WI38 (cell line): Measurements from ENCODE around the gene ZDHHC11B.
"Not testable (repeated sequence)": the region's sequence is repeated elsewhere in the genome, so short reads cannot be mapped to it uniquely, and the experiment has no call there.

Experiments used
- H3K4me3 ChIP-seq: 2 replicates; pipeline ENCODE4 v1.5.1; 2011; ENCODE audit warnings: low read depth, mild to moderate bottlenecking, control low read depth, low read length
- TF ChIP-seq, protein P1 (sequence below): IDR thresholded peaks from 2 replicates; pipeline ENCODE4 v1.5.1; 2012; ENCODE audit warnings: low read depth, mild to moderate bottlenecking, control low read depth, low read length

ZDHHC11B gene

DNA sequence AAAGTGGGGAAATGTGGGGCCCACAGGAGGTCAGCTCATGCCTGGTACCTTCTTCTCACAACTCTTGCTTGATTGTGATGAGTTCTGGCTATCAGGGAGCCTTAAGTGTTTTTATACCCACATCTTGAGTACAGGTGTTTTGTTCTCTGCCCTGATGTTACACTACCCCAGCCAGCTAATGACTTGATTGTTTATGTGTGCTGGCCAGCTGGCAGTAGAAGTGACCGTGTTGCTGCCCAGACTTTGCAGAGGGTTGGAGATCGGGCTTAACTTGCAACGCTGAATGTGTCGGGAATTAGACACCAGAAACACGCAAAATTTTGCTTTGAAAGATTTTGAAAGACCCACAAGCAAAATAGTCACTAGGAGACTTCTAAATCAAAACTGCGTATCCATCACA, 16.9 kb upstream of the ZDHHC11B start:
- TF ChIP-seq, protein P1, sequence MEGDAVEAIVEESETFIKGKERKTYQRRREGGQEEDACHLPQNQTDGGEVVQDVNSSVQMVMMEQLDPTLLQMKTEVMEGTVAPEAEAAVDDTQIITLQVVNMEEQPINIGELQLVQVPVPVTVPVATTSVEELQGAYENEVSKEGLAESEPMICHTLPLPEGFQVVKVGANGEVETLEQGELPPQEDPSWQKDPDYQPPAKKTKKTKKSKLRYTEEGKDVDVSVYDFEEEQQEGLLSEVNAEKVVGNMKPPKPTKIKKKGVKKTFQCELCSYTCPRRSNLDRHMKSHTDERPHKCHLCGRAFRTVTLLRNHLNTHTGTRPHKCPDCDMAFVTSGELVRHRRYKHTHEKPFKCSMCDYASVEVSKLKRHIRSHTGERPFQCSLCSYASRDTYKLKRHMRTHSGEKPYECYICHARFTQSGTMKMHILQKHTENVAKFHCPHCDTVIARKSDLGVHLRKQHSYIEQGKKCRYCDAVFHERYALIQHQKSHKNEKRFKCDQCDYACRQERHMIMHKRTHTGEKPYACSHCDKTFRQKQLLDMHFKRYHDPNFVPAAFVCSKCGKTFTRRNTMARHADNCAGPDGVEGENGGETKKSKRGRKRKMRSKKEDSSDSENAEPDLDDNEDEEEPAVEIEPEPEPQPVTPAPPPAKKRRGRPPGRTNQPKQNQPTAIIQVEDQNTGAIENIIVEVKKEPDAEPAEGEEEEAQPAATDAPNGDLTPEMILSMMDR, result no peak
- H3K4me3 ChIP-seq, result no peak overlapping the region

DNA sequence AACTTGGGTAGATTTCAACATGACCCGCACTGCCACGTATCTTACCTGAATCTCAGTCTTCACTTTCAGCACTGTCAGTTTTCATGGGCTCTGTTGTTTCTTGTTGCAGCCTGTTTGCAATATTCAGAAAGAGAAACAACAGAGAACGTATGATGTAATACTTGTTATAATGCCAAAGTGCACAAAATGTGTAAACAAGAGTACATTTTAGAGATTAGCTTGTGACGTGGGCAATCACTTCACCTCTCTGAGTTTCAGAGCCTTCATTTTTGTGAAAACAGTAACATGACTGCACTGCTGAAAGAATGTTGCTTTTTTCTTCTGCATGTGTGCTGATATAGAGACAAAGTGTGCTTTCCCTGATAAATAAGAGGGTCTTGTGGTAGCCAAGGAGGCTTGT, 16.5 kb upstream of the ZDHHC11B start:
- not testable (repeated sequence) for H3K4me3 ChIP-seq

DNA sequence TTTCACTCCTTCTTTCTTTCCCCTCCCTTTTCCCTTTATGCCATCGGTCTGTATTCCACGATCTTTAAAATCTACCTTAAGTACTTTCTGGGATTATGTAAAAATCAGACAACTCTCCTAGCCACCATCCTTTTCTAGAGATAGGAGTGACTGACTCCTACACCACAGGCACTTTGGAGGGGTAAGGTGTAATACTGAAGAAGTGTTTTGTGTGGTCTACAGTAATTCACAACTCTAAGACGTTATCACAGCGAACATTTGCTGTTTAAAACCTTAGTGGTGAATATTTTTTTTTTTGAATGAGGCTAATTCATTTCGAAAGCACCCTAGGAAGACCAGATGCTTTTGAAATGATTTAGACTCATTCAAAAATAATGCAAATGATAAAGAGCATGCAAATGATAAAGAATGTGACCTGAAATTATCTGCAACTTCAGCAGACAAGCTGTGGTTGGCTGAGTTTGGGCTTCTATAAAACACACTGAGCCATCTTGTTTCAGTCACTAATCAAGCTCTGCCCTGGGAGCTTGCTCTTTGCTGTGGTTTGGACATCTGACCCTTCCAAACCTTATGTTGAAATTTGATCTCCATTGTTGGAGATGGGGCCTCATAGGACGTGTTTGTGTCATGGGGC, 14.1 kb upstream of the ZDHHC11B start:
- not testable (repeated sequence) for H3K4me3 ChIP-seq

DNA sequence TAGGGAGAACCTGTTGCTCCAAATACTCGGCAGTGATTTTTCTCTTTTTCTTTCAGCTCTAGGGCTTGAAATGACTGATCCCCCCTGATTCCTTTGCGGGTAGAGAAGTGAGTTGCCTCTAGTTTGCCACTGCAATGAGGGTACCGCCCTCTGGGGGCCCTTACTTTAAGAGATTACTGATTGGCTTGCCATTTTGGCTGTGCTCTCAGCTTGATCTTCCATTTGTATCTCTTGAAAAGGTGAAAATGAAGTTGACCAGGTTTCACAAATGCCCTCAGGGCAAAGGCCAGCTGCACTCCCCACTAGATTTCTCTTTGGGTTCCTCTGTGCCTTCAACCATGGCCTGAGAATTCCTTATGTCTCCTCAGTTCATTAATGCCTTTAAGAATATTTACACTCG, 13.5 kb upstream of the ZDHHC11B start:
- H3K4me3 ChIP-seq, result not testable (repeated sequence)

DNA sequence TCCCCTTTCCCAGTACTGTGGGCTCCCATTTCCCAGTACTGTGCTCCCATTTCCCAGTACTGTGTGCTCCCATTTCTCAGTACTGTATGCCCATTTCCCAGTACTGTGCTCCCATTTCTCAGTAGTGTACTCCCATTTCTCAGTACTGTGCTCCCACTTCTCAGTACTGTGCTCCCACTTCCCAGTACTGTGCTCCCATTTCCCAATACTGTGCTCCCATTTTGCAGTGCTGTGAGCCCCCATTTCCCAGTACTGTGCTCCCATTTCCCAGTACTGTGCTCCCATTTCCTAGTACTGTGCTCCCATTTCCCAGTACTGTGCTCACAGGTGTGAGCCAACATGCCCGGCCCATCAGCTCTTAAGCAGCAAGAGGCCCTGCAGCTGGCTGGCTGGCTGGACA, 11.3 kb upstream of the ZDHHC11B start:
- H3K4me3 ChIP-seq, result not testable (repeated sequence)

DNA sequence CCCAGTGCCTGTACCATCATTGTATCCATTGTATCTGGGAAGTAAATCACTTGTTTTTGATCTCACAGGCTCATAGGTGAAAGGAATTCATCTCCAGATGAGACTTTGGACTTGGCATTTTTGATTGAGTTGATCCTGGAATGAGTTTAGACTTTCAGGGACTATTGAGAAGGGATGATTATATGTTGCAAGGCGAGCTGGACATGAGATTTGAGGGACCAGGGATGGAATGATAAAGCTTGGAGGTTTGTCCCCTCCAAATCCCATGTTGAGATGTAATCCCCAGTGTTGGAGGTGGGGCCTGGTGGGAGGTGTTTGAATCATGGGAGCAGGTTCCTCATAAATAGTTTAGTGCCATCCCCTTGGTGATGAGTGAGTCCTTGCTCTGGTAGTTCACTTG, 10.4 kb upstream of the ZDHHC11B start:
- H3K4me3 ChIP-seq, result not testable (repeated sequence)

DNA sequence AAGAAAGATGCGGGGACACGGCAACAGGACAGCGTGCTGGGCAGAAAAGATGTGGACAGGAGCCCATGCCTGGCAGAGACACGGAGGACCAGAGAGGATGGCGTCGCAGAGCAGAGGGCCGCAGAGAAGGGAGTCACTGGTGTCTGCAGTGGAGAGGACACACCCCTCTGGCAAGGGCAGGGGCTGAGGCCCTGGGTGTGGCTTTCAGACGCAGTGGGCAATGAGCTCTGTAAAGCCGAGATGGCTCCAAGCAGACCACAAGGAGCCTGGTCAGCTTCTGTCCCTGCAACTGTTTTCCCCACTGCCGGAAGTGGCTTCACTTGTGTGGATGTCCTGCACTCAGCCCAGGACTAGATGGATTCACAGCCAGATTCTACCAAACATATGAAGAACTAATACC, 4.2 kb upstream of the ZDHHC11B start:
- H3K4me3 ChIP-seq, result not testable (repeated sequence)

DNA sequence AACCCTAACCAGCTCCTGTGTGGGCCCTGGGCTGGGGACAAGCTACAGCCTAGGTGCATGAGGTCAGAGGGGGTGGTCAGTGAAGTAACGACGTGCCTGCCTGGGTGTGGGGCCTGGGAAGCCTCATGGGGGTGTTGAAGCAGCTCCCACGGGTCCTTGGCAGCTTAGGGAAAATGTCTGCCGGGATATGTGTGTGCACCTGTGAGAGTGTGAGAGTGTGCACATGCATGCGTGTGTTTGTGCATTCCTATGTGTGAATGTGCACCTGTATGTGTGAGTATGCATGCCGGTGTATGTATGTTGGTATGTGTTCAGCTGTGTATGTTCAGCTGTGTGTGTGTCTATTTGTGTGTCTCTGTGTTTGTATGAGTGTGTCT, 3.3 kb upstream of the ZDHHC11B start:
- not testable (repeated sequence) for H3K4me3 ChIP-seq

DNA sequence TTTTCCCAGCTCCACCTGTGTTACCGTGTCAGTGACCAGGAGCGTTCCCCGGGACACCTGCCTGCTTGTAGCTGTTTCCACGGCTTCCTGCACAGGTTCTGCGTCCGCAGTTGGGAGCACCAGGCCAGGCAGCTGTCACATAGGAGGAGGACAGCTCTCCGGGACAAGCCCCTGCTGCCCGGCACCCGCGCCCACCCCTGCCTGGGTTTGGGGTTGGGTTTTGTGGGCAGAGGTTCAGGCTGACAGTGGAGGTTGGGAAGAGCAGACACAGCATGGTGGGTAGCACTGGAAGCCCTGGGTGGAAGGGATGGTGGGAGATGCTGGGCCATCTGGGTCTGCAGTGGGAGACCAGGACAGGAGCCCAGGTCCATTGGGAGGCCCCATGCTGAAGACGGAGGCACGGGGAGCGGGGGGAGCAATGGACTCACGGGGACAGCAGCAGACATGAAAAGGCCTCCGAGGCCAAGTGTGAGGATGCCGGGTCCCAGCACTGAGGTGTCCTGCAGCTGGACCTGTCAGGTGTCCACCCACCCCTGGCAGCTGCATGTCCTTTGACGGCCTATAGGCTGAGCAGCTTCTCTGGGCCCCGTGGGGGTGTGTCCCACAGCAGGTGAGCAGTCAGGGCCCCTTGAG, 2.8 kb upstream of the ZDHHC11B start:
- H3K4me3 ChIP-seq, result not testable (repeated sequence)

DNA sequence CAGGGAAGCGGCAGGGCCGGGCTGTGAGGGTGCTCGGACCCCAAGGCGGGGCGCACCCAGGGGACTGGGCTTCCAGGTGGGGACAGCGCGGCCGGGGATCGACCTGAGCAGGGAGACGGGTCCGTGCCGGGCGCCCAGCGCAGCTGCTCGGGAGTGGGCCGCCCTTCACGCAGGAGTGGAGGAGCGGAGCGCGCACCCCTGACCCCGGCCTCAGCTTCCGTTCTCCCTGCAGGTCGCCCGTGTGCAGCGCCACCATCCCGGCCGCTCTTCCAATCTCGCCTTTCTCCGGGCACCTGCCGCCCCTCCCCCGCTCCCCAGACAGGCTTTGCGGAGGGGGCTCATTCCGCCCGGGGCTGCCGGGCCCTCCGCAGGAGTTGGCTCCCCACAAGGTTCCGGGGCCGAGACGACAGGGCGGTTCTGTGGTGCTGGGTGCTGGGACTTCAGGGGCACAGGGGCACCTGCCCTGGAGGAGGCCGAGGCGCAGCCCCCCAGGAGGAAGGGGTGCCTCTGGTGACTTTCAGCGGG, 714 bp upstream of the ZDHHC11B start:
- H3K4me3 ChIP-seq, result peak overlapping the region; percentile 50; the same call in 1 of the 2 replicates

DNA sequence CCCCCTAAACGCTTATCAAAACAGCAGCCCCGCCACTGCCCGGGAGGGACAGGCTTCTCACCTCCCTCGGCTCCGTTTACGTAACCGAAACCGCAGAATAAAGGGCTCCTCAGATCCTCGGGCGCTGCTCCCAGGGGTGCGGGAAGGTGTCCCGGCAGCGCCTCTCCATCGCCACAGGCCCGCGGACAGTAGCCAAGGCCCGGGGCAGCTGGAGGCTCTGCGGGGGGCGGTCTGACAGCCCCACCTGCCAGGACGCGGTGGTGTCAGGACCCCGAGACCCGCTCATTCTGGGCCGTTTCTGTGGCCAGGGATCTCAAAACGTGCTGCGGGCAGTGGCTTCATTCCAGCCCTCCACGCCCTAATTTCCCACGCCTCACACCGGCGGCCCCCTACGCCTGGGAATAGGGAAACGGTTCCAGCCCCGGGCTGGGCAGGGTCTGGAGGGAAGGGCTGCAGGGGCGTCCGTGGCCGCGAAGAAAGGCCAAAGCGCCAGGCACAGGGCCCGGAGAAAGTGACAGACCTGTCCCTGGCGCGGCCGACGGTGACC, 575 bp downstream of the ZDHHC11B start:
- peak overlapping the region; percentile 30 for H3K4me3 ChIP-seq

DNA sequence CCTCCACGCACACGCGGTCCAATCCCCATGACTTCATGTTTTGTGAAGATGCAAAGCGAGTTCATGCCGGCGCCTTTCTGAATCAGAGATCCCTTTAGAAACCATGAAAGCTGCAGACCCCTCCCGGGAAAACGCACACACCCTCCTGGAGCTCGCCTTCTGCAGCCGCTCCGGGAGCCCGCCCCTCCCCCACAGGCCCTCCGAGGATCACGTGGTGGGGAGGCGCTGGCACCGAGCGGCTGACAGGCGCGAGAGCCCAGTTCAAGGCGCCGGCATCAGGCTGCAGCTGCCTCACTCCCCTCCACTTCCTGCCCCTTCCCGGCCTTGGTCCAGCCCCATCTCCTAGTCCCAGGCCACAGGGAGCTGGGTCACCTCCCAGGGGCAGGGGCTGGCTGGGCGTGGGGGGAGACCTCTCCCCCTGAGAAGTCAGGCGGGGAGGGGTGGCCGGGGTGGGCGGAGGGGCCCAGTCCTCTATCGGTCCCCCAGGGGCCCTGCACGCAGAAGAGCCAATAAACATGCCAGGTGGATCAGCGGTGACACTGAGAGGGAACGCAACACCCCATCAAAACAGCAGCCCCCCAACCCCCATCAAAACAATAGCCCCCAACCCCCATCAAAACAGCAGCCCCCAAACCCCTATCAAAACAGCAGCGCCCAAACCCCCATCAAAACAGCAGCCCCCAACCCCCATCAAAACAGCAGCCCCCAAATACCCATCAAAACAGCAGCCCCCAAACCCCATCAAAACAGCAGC, 1.3 kb downstream of the ZDHHC11B start:
- H3K4me3 ChIP-seq, result not testable (repeated sequence)

DNA sequence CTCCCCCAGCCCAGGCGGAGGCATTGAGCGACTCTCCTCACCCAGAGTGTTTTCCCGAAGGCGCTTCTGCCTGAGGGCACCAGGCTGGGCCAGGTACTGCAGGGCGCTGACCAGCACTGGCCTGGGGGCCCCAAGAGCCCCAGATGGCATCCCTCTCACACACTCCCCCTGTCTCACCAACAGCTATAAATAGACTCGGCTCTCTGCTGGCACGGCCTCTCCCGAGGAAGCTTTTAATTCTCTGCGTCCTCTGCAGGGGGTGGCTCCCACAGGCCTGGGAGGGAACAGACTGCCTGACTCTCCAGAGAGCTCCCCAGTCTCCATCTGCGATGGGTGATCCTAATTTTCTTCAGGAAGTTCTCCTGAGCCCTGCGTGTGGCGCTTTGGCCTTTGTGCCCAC, 2.2 kb downstream of the ZDHHC11B start:
- H3K4me3 ChIP-seq, result not testable (repeated sequence)

DNA sequence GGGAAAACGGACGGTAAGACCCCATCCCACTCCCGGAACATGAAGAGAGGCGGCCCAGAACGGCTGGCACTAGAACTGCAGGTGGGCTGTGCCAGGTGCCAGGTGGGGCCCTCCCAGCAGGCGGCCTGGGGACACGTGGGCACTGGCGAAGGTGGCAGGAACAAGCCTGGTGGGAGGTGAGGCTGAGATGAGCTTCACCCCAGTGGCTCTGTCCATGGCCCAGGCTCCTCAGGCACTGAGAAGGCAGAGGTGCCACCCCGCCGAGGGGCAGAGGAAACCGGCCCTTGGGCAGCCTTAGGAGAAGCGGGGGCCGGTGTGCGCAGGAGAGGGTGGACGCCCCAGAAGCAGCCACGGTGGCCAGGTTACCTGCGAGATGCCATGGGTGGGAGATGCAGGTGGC, 4.0 kb downstream of the ZDHHC11B start:
- H3K4me3 ChIP-seq, result not testable (repeated sequence)

DNA sequence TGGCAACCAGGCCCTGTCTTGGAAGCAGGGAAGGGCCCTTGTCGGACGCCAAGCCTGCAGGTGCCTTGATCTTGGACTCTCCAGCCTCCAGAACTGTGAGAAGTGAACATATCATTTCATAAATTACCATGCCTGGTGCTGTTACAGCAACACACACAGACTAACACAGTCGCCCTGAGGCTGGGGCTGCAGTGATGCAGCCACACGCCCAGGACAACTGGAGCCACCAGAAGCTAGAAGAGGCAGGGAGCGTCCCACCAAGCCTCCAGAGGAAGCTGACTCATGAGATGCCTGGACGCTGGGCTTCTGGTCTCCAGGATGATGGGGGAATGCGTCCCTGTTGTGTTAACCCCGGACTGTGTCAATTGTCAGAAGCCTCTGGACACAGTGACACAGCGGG, 5.6 kb downstream of the ZDHHC11B start:
- not testable (repeated sequence) for H3K4me3 ChIP-seq

DNA sequence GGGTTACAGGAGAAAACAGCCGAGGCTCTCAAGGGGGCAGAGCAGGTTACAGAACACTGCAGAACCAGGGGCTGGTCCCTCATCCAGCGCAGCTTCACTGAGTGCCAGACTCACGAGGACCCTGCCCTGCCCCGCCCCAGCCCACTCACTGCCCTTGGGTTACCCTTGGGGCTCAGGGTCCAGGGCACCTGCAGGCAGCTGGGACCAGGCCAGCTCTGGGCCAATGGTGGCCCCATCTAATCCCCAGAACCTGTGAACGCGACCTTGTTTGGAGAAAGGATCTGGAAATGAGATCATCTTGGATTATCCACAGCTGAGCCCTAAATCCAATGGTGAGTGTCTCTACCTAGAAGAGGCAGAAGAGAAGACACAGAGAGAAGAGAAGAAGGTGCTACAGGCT, 6.1 kb downstream of the ZDHHC11B start:
- not testable (repeated sequence) for H3K4me3 ChIP-seq
